Hematopoietic multipotent progenitor cell treated with erythropoietin and hydrocortisone succinate and interleukin-3 and kit ligand, for 17 days (in vitro differentiated cells): ENCODE results near the gene HADH.
"Not testable (repeated sequence)": the region's sequence is repeated elsewhere in the genome, so short reads cannot be mapped to it uniquely, and the experiment has no call there.

Experiments used
- DNase-seq: peaks from one replicate; pipeline ENCODE4 v3.0.0-alpha.2; 2015; ENCODE audit warnings: low spot score

HADH gene

DNA sequence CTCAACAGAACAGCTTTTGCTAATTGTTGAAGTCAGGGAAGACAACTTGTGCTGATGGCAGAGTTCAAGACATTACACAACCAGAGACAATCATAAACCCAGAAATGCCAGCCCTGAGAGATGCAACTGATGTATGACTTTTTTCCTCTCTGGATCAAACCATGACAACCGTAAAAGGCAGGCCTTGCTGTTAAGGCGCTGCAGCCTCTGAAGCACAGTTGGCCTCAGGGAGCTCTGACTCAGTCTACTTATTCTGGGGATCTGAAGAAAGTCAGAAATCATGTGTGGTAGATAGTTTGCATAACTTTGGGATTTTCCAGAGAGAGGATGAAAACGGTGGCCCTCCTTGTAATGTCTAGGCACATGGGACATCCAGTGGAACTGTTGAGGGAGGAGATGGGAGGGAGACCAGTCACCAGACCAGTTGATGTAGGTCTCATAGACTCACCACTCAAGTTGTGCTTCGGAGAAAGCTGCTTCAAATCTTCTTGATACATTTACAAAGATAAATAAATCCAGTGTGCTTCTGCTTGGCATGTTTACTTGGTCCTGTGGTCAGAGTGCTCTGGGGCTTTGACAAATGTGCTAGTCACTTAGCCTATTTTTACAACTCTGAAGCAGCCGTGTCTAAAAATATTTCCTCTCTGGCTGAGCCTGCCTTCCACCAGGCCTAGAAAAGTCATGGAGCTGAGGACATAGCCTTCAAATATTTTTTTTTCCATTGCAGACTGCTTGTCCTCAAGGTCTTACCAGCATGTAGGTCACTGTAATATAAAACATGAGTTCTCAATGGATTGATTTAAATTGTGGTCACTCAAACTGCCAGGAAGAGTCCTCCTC lies 7.5 kb downstream of the HADH start:
- DNase-seq: no peak

DNA sequence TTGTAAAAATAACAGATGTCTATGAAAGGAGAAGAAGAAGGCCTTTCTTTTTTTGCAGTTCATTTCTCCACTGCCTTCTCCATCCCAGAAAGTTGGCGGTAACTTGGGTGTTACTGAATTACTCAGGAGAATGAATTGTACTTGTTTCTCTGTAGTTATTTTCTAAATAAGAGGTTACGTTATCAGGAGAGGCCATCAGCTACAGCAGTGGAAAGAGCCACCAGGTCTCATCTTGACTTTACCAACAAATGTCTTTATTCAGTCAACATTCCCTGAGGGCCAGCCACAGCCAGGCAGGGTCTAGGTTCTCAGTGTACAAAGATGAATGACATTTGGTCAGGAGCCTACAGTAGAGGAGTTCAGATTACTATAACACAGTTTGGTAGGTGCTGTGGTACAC lies 8.1 kb downstream of the HADH start:
- no peak for DNase-seq

- no peak for DNase-seq
Measured at GRCh38 chr4:107999932-108000539, 10.3 kb downstream of the HADH start.

DNA sequence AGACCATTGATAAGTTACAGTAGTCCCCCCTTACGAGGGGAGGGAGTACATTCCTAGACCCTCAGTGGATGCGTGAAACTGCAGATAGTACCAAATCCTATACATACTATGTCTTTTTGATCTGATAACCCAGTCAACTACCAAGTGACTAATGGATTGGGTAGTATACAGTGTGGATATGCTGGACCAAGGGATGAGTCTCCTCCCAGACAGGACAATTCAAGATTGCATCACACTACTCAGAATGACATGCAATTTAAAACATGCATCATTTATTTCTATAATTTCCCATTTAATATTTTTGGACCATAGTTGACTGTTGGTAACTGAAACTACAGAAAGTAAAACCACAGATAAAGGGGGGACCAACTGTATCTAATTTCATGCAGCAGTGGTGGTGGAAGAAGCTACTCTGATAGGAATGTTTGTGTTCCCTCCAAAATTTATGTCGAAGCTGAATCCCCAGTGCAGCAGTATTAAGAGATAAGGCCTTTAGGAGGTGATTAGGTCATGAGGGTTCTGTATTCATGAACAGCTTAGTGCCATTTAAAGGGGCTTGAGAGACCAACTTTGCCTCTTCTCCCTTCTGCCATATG lies 11.9 kb downstream of the HADH start:
- DNase-seq: no peak

- no peak for DNase-seq
Measured at GRCh38 chr4:108003982-108004515, 14.4 kb downstream of the HADH start.

- DNase-seq: no peak
Measured at GRCh38 chr4:108004646-108005045, 15.0 kb downstream of the HADH start.

DNA sequence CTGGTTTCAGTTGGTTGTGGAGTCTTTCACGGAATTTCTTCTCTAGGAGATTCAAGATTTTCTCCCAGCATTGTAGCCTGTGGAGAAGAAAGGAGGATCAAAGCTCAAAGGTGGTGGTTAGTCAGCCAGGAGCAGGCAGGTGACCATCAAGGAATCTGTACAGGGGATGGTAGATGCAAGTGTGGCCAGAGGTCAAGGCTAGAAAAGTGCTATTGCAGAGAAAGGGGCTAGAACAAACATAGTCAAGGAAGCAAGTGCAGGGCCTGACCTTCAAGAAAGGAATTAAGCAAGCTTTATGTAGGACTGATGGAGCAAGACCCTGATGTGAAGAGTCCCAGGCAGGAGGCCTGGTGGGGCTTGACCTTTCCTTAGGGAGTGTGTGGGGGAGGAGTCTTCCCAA lies 16.1 kb downstream of the HADH start:
- no peak for DNase-seq

DNA sequence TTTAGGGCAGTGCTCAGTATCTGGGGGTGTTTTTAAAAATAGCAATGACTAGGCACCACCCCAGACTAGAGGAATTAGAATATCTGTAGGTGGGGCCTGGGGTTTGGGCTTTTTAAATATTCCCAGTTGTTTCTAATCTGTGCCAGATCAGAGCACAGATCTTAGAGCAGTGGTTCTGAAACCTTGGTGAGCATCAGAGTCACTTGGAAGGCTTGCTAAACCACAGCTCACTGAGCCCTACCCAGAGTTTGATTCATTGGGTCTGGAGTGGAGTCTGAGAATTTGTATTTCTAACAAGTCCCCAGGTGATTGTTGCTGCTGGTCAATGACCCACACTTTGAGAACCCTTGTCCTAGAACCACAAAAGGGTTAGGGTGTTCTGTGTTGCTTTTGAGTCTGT lies 16.7 kb downstream of the HADH start:
- DNase-seq: no peak

DNA sequence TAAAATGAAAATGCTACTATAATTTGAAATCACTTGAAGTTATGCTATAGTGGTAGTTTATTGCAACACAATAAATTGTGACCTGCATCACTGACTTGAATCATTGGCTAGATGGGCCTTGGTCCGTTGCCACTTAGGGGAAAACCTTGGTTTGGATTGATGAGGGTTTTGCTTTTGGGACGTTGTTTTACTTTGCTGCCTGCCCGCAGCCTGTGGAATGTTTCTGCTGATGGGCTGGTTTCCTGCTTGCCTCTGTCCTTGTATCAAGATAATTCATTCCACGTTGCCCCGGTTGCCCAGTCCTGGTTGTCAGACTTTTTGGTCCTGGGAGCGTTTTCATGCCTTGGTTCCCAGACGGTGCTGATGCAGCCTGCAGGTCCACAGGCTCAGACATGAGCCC lies 18.3 kb downstream of the HADH start:
- no peak for DNase-seq

GRCh38 chr4:108008721-108009120 lies 19.0 kb downstream of the HADH start:
- DNase-seq: no peak

DNA sequence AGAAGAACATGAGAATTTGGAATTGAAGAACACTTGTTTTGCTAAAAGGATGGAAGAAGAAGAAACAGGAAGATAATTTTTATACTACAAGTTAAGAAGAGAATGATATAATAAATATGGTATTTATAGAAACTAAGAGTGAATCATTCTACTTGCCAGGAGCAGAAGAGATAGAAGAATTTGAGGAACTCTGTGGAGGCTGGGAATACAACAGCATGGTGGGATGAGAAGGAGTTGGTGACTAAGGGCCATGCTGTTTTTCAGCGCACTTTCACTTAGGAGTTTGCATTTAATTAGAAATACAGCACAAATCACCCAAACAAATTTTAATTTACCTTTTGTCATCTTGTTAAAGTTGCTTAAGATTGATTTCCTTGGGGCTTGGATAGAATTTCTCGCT lies 20.5 kb downstream of the HADH start:
- DNase-seq: no peak

GRCh38 chr4:108012382-108012781 lies 22.7 kb downstream of the HADH start:
- not testable (repeated sequence) for DNase-seq

GRCh38 chr4:108013327-108013726 lies 23.6 kb downstream of the HADH start:
- no peak for DNase-seq

GRCh38 chr4:108013955-108014354 lies 24.3 kb downstream of the HADH start:
- DNase-seq: no peak

- peak; percentile 76 for DNase-seq
Measured at GRCh38 chr4:108018040-108018883, 28.6 kb downstream of the HADH start.

DNA sequence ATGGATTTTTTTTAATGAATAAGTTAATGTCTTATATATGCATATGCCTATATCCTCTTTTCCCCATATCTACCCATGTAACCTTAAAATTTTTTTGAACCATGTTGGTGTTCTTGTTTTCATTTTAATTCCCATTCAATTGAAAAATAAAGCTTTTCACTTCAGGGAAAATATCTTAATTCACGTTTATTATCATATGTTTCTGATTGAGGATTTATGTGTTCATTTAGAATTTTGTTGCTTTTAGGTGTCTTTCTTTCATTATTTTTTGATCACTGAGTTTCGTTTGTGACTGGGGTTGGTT lies 29.1 kb downstream of the HADH start:
- no peak for DNase-seq

GRCh38 chr4:108024085-108024877 lies 34.6 kb downstream of the HADH start:
- no peak for DNase-seq

DNA sequence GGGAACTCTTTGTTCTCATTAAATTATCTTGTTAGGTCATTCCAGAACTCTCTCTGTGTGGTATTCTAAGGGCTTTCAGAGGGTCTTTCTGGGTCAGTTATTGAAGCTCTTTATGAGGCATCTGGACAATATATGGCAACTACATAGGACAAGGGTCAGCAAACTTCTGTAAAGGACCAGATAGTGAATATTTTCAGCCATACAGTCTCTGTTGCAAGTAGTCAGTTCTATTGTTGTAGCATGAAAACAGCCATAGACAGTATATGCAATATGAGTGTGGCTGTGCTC lies 35.1 kb downstream of the HADH start:
- no peak for DNase-seq

DNA sequence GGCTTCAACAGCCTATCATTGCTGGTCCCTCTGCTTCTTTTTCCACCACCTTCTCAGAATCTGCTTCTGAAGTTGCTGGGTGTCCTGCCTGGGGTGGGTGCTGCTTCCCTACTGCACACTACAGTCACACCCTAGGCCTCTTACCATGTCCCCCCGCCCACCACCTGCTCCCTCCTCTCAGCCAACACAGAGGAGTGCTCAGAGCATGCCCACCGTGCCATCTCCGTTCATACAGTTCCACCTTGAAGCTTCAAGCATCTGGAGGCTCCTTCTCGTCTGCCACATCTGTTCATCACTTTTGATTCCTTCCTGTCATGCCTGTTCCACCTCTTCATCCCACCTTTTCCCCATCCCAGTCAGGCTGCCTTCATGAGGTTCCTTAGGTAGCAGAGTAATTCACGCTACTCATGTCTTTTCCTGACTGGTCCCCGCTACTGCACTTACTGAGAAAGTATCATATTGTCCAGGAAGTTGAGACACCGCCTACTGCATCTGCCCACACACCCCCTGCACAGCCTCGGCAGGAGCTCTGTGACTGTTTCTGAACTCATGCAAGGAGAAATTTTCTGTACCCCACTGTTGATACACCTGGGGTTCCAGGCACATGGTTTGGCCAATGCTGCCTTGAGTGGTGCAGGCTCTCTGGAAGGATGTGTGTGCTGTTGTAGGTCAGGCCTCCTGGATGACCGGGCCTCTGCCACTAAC lies 39.5 kb downstream of the HADH start:
- no peak for DNase-seq

- DNase-seq: no peak
Measured at GRCh38 chr4:108029731-108030130, 40.0 kb downstream of the HADH start.

DNA sequence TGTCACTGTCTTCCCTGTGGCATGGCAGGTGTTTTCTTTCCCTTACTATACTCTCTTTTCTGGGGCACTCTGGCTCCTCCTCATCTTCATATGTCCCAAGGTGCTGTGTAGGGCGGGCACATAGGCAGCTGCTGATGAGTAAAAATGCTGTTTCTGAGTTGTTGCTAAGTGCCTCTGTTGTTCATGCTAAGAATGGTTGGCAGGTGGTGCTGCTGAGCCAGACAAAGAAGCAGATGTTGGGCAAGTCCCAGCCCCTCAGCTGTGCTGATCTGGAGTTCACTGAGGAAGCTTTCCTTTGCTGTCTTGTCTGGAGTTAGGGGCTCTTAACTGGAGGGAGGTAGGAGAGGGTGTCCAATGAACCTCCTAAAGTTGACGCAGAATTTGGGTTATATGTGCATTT lies 40.6 kb downstream of the HADH start:
- no peak for DNase-seq
